Measurements from ENCODE around the gene DEDD2.

The DEDD2 gene

GRCh38 chr19:42250183-42250665 lies 32.7 kb upstream of the DEDD2 start:
- DNase-seq (ENCODE audit: low read depth), result no peak
- TF ChIP-seq CTCF (IDR thresholded peaks at IDR 0.05; ENCODE audit: insufficient read depth, low read depth, low read length, missing control alignments), result no peak

GRCh38 chr19:42249769-42250168 lies 32.3 kb upstream of the DEDD2 start:
- no peak overlapping the region for H3K4me3 ChIP-seq (ENCODE audit: low read length)
- no peak for DNase-seq (ENCODE audit: low read depth)
- no peak for TF ChIP-seq CTCF (IDR thresholded peaks at IDR 0.05; ENCODE audit: insufficient read depth, low read depth, low read length, missing control alignments)

More at GRCh38 chr19:42250183-42250665, 32.7 kb upstream of the DEDD2 start:
- H3K4me3 ChIP-seq (ENCODE audit: low read length), result no peak overlapping the region

DNA sequence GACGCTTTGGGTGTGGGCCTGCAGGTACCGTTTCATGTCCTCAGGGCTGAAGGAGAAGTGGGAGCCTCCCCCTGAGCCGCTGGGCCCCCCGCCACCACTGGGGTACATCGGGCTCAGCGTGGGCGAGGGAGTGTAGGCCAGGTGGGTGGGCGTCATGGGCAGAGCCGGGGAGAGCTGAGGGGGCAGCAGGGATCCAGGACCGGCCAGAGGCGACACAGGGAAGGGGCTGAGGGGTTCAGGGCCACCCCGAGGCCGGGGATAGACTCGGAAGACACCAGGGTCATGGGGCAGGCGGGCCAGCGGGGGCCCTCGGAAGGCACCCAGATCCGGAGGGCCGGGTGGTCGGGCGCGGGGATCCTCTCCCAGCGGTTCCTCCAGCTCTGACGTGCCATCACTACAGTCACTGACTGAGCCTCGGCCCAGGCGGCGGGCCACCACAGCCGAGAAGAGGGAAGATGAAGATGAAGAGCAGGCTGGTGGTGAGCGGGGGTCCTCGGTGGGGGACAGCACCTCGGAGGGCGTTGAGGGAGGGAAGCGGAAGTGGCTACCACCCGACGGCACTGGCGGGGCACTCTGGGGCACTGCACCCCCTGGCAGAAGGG lies 31.8 kb upstream of the DEDD2 start:
- TF ChIP-seq CTCF (IDR thresholded peaks at IDR 0.05; ENCODE audit: insufficient read depth, low read depth, low read length, missing control alignments), result no peak
- no peak overlapping the region for H3K4me3 ChIP-seq (ENCODE audit: low read length)
- no peak for DNase-seq (ENCODE audit: low read depth)

- no peak for TF ChIP-seq CTCF (IDR thresholded peaks at IDR 0.05; ENCODE audit: insufficient read depth, low read depth, low read length, missing control alignments)
- no peak for DNase-seq (ENCODE audit: low read depth)
- H3K4me3 ChIP-seq (ENCODE audit: low read length), result no peak overlapping the region
These were observed 31.0 kb upstream of the DEDD2 start for GRCh38 chr19:42248270-42249148.

- H3K4me3 ChIP-seq (ENCODE audit: low read length), result no peak overlapping the region
- DNase-seq (ENCODE audit: low read depth), result no peak
- no peak for TF ChIP-seq CTCF (IDR thresholded peaks at IDR 0.05; ENCODE audit: insufficient read depth, low read depth, low read length, missing control alignments)
These were observed 30.2 kb upstream of the DEDD2 start for GRCh38 chr19:42247640-42248199.

- no peak overlapping the region for H3K4me3 ChIP-seq (ENCODE audit: low read length)
- no peak for DNase-seq (ENCODE audit: low read depth)
- no peak for TF ChIP-seq CTCF (IDR thresholded peaks at IDR 0.05; ENCODE audit: insufficient read depth, low read depth, low read length, missing control alignments)
These were observed 29.6 kb upstream of the DEDD2 start for GRCh38 chr19:42246922-42247639.
